ENCODE results near the gene PDE6G. TPM values are rescaled to one million over a fixed set of nuclear protein-coding genes. Genes with fewer than 3 reads are reported as not detected.
A peak's percentile ranks its signal among the peaks of the same experiment; 100 is the strongest.

The PDE6G gene
- total and polyA plus RNA-seq, 2 of the 13 experiments (the other 11 are each of a cell fraction or from before 2014, with no cell fraction given) = 1.4 to 6.7 TPM

GRCh38 chr17:81636505-81637288 is 19.6 kb downstream of the PDE6G start, which contains the start of the genes NPLOC4 and TSPAN10 (continued):
- TF ChIP-seq RBAK (CRISPR knock-in tag; IDR thresholded peaks at IDR 0.05) (no peak), CBX2 (IDR thresholded peaks at IDR 0.05; ENCODE audit: low read depth, low read length) (no peak), CBX2 (CRISPR knock-in tag; IDR thresholded peaks at IDR 0.05; ENCODE audit: low read depth) (no peak), ZNF598 (CRISPR knock-in tag; IDR thresholded peaks at IDR 0.05; ENCODE audit: borderline replicate concordance) (no peak), ATRX (CRISPR knock-in tag; IDR thresholded peaks at IDR 0.05; ENCODE audit: borderline replicate concordance) (no peak), ZNF337 (CRISPR knock-in tag; IDR thresholded peaks at IDR 0.05; ENCODE audit: borderline replicate concordance, low read depth) (no peak), BCL3 (CRISPR knock-in tag; IDR thresholded peaks at IDR 0.05) (no peak; the same call in none of the 2 replicates), IRX3 (CRISPR knock-in tag; IDR thresholded peaks at IDR 0.05; ENCODE audit: borderline replicate concordance, low read depth) (no peak; the same call in 1 of the 2 replicates), BRD4 (CRISPR knock-in tag; IDR thresholded peaks at IDR 0.05) (peak; percentile 98), TAF15 (IDR thresholded peaks at IDR 0.05; ENCODE audit: low read depth, low read length, poor library complexity, severe bottlenecking) (no peak), CREM (IDR thresholded peaks at IDR 0.05) (no peak), CREM (CRISPR knock-in tag; IDR thresholded peaks at IDR 0.05) (0 out of 2 replicates have a peak, but pooled peaks have one; percentile 17), ZMYM3 (CRISPR knock-in tag; IDR thresholded peaks at IDR 0.05) (peak; percentile 72), ZFP1 (CRISPR knock-in tag; IDR thresholded peaks at IDR 0.05) (peak; percentile 87; the same call in 1 of the 2 replicates), ZNF780A (CRISPR knock-in tag; IDR thresholded peaks at IDR 0.05) (no peak), FOXA3 (CRISPR knock-in tag; IDR thresholded peaks at IDR 0.05) (peak; percentile 80), ZBTB34 (CRISPR knock-in tag; IDR thresholded peaks at IDR 0.05) (no peak), KAT2B (IDR thresholded peaks at IDR 0.05; ENCODE audit: borderline replicate concordance, low read depth, low read length) (no peak), TIGD3 (CRISPR knock-in tag; IDR thresholded peaks at IDR 0.05; ENCODE audit: borderline replicate concordance) (no peak), RARG (CRISPR knock-in tag; IDR thresholded peaks at IDR 0.05; ENCODE audit: low read depth) (no peak), FOXP1 (IDR thresholded peaks at IDR 0.05) (no peak), FOXP1 (CRISPR knock-in tag; IDR thresholded peaks at IDR 0.05) (peak; percentile 56), HOXD1 (CRISPR knock-in tag; IDR thresholded peaks at IDR 0.05) (peak; percentile 93), HOXA9 (CRISPR knock-in tag; IDR thresholded peaks at IDR 0.05; ENCODE audit: borderline replicate concordance) (peak; percentile 79; the same call in 1 of the 2 replicates), ZFP82 (CRISPR knock-in tag; IDR thresholded peaks at IDR 0.05; ENCODE audit: borderline replicate concordance) (no peak; the same call in 1 of the 2 replicates), ZNF101 (CRISPR knock-in tag; IDR thresholded peaks at IDR 0.05; ENCODE audit: borderline replicate concordance, low read depth) (no peak), PAWR (CRISPR knock-in tag; IDR thresholded peaks at IDR 0.05; ENCODE audit: borderline replicate concordance) (no peak)
